ENCODE results near the gene RALGDS.

GRCh38 chr9:133121198-133121914 lies at the start of gene RALGDS:
- no peak for TF ChIP-seq POLR2A (IDR thresholded peaks at IDR 0.05; ENCODE audit: borderline replicate concordance, extremely low read depth, insufficient read depth, insufficient read length)
- no peak for TF ChIP-seq EZH2 (IDR thresholded peaks at IDR 0.05)
- TF ChIP-seq ELF1 (IDR thresholded peaks at IDR 0.05; ENCODE audit: borderline replicate concordance, low read depth), result no peak
- TF ChIP-seq, protein P1, sequence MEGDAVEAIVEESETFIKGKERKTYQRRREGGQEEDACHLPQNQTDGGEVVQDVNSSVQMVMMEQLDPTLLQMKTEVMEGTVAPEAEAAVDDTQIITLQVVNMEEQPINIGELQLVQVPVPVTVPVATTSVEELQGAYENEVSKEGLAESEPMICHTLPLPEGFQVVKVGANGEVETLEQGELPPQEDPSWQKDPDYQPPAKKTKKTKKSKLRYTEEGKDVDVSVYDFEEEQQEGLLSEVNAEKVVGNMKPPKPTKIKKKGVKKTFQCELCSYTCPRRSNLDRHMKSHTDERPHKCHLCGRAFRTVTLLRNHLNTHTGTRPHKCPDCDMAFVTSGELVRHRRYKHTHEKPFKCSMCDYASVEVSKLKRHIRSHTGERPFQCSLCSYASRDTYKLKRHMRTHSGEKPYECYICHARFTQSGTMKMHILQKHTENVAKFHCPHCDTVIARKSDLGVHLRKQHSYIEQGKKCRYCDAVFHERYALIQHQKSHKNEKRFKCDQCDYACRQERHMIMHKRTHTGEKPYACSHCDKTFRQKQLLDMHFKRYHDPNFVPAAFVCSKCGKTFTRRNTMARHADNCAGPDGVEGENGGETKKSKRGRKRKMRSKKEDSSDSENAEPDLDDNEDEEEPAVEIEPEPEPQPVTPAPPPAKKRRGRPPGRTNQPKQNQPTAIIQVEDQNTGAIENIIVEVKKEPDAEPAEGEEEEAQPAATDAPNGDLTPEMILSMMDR (IDR thresholded peaks at IDR 0.05 in 2 of 3, conservative IDR thresholded peaks at IDR 0.05 in 1 of 3; ENCODE audit: borderline replicate concordance in 1 of 3, insufficient read depth in 1 of 3, low read depth in 2 of 3, low read length in 2 of 3), result no peak
- TF ChIP-seq RAD21 (IDR thresholded peaks at IDR 0.05; ENCODE audit: low read depth), result no peak
- no peak for TF ChIP-seq JUND (IDR thresholded peaks at IDR 0.05)
- TF ChIP-seq, protein P2, sequence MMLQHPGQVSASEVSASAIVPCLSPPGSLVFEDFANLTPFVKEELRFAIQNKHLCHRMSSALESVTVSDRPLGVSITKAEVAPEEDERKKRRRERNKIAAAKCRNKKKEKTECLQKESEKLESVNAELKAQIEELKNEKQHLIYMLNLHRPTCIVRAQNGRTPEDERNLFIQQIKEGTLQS (IDR thresholded peaks at IDR 0.05), result no peak
- no peak for TF ChIP-seq TCF7L2 (IDR thresholded peaks at IDR 0.05; ENCODE audit: borderline replicate concordance, extremely low read depth, insufficient read depth, insufficient read length)
- TF ChIP-seq ZFX (IDR thresholded peaks at IDR 0.05), result peak; percentile 0; the same call in 1 of the 2 replicates
- no peak for TF ChIP-seq POLR2AphosphoS5 (IDR thresholded peaks at IDR 0.05; ENCODE audit: low read depth, low read length)
- TF ChIP-seq, protein P3, sequence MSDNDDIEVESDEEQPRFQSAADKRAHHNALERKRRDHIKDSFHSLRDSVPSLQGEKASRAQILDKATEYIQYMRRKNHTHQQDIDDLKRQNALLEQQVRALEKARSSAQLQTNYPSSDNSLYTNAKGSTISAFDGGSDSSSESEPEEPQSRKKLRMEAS (IDR thresholded peaks at IDR 0.05), result no peak
